ENCODE data around the gene TMEM8B.

DNA sequence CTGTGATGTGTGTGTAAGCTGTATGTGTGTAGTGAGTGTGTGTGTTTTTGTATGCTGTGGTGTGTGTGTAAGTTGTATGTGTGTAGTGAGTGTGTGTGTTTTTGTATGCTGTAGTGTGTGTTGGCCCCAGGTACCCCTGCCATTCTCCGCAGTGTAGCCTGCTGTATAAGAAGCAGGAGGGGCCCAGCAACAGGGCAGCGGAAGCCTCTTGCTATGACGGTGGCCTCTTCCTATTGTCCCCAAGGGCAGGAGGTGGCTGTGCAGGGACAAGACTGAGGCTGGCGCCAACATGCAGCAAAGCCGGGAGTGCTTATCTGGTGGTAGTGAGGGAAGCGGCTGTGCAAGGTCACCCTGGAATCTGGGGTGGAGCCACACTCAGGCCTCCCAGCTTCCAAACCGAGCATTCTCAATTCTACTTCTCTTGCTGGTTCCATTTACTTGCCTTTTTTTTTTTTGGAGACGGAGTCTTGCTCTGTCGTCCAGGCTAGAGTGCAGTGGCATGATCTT, 85.3 kb downstream of the TMEM8B start:
- no peak for TF ChIP-seq EZH2 (IDR thresholded peaks at IDR 0.05; ENCODE audit: borderline replicate concordance, low read length)
- TF ChIP-seq, protein P1, sequence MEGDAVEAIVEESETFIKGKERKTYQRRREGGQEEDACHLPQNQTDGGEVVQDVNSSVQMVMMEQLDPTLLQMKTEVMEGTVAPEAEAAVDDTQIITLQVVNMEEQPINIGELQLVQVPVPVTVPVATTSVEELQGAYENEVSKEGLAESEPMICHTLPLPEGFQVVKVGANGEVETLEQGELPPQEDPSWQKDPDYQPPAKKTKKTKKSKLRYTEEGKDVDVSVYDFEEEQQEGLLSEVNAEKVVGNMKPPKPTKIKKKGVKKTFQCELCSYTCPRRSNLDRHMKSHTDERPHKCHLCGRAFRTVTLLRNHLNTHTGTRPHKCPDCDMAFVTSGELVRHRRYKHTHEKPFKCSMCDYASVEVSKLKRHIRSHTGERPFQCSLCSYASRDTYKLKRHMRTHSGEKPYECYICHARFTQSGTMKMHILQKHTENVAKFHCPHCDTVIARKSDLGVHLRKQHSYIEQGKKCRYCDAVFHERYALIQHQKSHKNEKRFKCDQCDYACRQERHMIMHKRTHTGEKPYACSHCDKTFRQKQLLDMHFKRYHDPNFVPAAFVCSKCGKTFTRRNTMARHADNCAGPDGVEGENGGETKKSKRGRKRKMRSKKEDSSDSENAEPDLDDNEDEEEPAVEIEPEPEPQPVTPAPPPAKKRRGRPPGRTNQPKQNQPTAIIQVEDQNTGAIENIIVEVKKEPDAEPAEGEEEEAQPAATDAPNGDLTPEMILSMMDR (conservative IDR thresholded peaks at IDR 0.05 in 1 of 2, IDR thresholded peaks at IDR 0.05 in 1 of 2; ENCODE audit: extremely low read depth in 1 of 2, insufficient read depth in 1 of 2, low read depth in 1 of 2, low read length in 2 of 2) = no peak
